Panc1 (cell line): ENCODE measurements around the gene ZMIZ2. TPM values are rescaled to one million over a fixed set of nuclear protein-coding genes. Genes with fewer than 3 reads are reported as not detected.

Experiments used
- ATAC-seq: fragments of 200-7000 bp; cut with Tn5 transposase; 2 replicates; pipeline ENCODE4 v1.9.1; 2020; ENCODE audit warnings: mild to moderate bottlenecking, moderate library complexity
- BruUV-seq: library from RNA; stranded (reverse); fragments of 400-500 nt; replicated peaks from 2 replicates; lab custom pipeline; 2021; lab: Mats Ljungman, UMichigan
- CTCF ChIA-PET: fragments of 300-600 bp; sonication (Branson Sonifier 250); formaldehyde crosslinking; loops from one replicate; lab custom pipeline; 2022; ENCODE audit warnings: antibody characterized with exemption; lab: Charles Lee
- POLR2A ChIA-PET: fragments of 300-600 bp; sonication (Branson Sonifier 250); formaldehyde crosslinking; loops from one replicate; lab custom pipeline; 2022; ENCODE audit warnings: antibody characterized with exemption; lab: Charles Lee
- DNase-seq: peaks from one replicate; pipeline ENCODE4 v3.0.0-alpha.2; 2010; ENCODE audit warnings: low read depth, low spot score
- H3K27ac ChIP-seq: 2 replicates; pipeline ENCODE4 v1.5.1; 2011; ENCODE audit warnings: mild to moderate bottlenecking, low read length, inconsistent platforms
- H3K27me3 ChIP-seq: fragments of 200-500 bp; sonication (Bioruptor generic); 2 replicates; pipeline ENCODE4 v1.6.0; 2014; ENCODE audit warnings: low read length, inconsistent platforms; ENCODE audit not compliant: control insufficient read depth, insufficient read depth
- H3K36me3 ChIP-seq: fragments of 200-500 bp; sonication (Bioruptor generic); 2 replicates; pipeline ENCODE4 v1.5.1; 2014; ENCODE audit warnings: inconsistent platforms, mild to moderate bottlenecking, low read length, moderate library complexity; ENCODE audit not compliant: control insufficient read depth, insufficient read depth
- H3K4me1 ChIP-seq: 2 replicates; pipeline ENCODE4 v1.5.1; 2011; ENCODE audit warnings: inconsistent platforms, mild to moderate bottlenecking, low read length, moderate library complexity; ENCODE audit not compliant: control insufficient read depth, insufficient read depth
- H3K4me3 ChIP-seq, 2 experiments: 2 replicates each; pipeline ENCODE4 v1.5.1; 2011 to 2012; ENCODE audit warnings: low read depth in 2 of 2, low read length in 2 of 2, mild to moderate bottlenecking in 2 of 2, inconsistent platforms in 1 of 2, moderate library complexity in 1 of 2
- H3K9me3 ChIP-seq: fragments of 200-500 bp; sonication (Bioruptor generic); 2 replicates; pipeline ENCODE4 v1.5.1; 2014; ENCODE audit warnings: low read depth, mild to moderate bottlenecking, inconsistent platforms, low read length, moderate library complexity; ENCODE audit not compliant: control insufficient read depth, insufficient read depth
- CTCF ChIP-seq: fragments of 450-650 bp; IDR thresholded peaks from 2 replicates; pipeline ENCODE4 v1.5.1; 2017; ENCODE audit warnings: mild to moderate bottlenecking
- POLR2AphosphoS5 ChIP-seq: IDR thresholded peaks from 2 replicates; pipeline ENCODE4 v1.6.1; 2012; ENCODE audit warnings: mild to moderate bottlenecking, low read depth, low read length, moderate library complexity
- REST ChIP-seq, 2 experiments: IDR thresholded peaks; 2 replicates each; pipeline ENCODE4 v1.6.1; 2011 to 2012; ENCODE audit warnings: low read depth in 2 of 2, control low read depth in 1 of 2, low read length in 1 of 2, mild to moderate bottlenecking in 1 of 2, moderate library complexity in 1 of 2; ENCODE audit not compliant: insufficient read depth in 1 of 2
- SIN3A ChIP-seq: IDR thresholded peaks from 2 replicates; pipeline ENCODE4 v1.6.1; 2012; ENCODE audit warnings: low read depth, mild to moderate bottlenecking, low read length, moderate library complexity, borderline replicate concordance; ENCODE audit not compliant: insufficient read depth
- TCF7L2 ChIP-seq: IDR thresholded peaks from 2 replicates; pipeline ENCODE4 v1.6.1; 2011; ENCODE audit warnings: mild to moderate bottlenecking, low read depth, low read length, inconsistent platforms
- in situ Hi-C: cut with HindIII; loops from 2 replicates; pipeline ENCODE4 v1.10.0; 2016; ENCODE audit warnings: low sequenced_read_pairs, low pct_unique_long_range_greater_than_20kb
- intact Hi-C: fragments of 100-400 bp; cut with micrococcal nuclease; formaldehyde crosslinking; loops from one replicate; pipeline ENCODE4 v1.10.0; 2022; ENCODE audit not compliant: unreplicated experiment
- total RNA-seq: library from RNA; stranded (reverse); gene quantifications from one replicate; pipeline ENCODE4 v1.2.1, GENCODE V29; 2021; ENCODE audit not compliant: unreplicated experiment

ZMIZ2 gene
- total RNA-seq, 1 experiment from 2014 or later, result 137 TPM

GRCh38 chr7:44736896-44737295 lies 11.8 kb upstream of the ZMIZ2 start:
- no peaks in the 10 kb centered on the region for H3K9me3 ChIP-seq
- no peaks in the 10 kb centered on the region for H3K36me3 ChIP-seq
- H3K27ac ChIP-seq, result peak overlapping the region; percentile 26
- no peak overlapping the region for H3K4me3 ChIP-seq
- POLR2A ChIA-PET, result no interaction called here
- no peak for TF ChIP-seq SIN3A
- no peak for TF ChIP-seq TCF7L2
- no peak for TF ChIP-seq POLR2AphosphoS5
- no peak for TF ChIP-seq CTCF
- TF ChIP-seq REST (IDR thresholded peaks at IDR 0.05; ENCODE audit: insufficient read depth in 1 of 2, low read depth in 2 of 2, low read length in 1 of 2), result no peak
- H3K27me3 ChIP-seq, result no peaks in the 10 kb centered on the region
- ATAC-seq (no peak), DNase-seq (no peak)
- H3K4me1 ChIP-seq, result peaks cover 6% of the 10 kb centered on the region; the same call in 1 of the 2 replicates
- CTCF ChIA-PET, result no interaction called here
- in situ Hi-C loops (no loop called here), intact Hi-C loops (no loop called here)
- no TSS peak for BruUV-seq

- TF ChIP-seq CTCF, result no peak
- TF ChIP-seq REST (IDR thresholded peaks at IDR 0.05; ENCODE audit: insufficient read depth in 1 of 2, low read depth in 2 of 2, low read length in 1 of 2), result no peak
- TF ChIP-seq SIN3A, result no peak
- TF ChIP-seq POLR2AphosphoS5, result no peak
- no peak for TF ChIP-seq TCF7L2
- Histone ChIP-seq H3K4me3 (no peak overlapping the region), H3K9me3 (no peaks in the 10 kb centered on the region), H3K27ac (no peak overlapping the region), H3K36me3 (no peaks in the 10 kb centered on the region), H3K27me3 (no peaks in the 10 kb centered on the region), H3K4me1 (peaks cover 6% of the 10 kb centered on the region; the same call in 1 of the 2 replicates)
- ATAC-seq (no peak), DNase-seq (no peak)
- ChIA-PET POLR2A (interaction anchor here (0.7 kb wide), 1 partner anchor 104 kb away, joined by 10 read pairs; no protein-coding TSS in a partner anchor), CTCF (no interaction called here)
- intact Hi-C loops (no loop called here), in situ Hi-C loops (no loop called here)
- BruUV-seq, result no TSS peak
Measured at GRCh38 chr7:44738051-44738723, 10.5 kb upstream of the ZMIZ2 start.
